ENCODE measurements around the gene P2RY13.

P2RY13 gene

GRCh38 chr3:151314137-151314536 lies 15.2 kb downstream of the P2RY13 start:
- in situ Hi-C loops (cut with HindIII; ENCODE audit: low sequenced_read_pairs): no loop called here

DNA sequence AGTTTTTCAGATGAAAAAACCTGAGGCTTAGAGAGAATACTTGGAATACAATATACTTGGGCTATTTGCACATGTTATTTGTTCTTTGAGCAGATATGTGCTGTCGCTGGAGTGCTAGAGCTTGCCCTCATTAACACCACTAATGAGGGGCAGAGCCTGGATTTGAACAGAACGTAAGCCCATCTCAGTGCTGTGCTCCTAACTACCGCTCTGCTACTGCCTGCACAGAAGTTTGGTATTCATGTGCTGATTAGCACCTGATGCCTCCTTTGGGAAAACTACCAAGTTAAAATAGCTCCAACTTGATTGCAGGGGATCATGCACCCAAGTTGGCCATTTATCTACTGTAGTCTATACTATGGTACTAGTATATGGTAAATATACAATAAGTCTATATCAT lies 16.4 kb downstream of the P2RY13 start:
- DNase-seq (ENCODE audit: low read depth): no peak
- TF ChIP-seq, protein P1, sequence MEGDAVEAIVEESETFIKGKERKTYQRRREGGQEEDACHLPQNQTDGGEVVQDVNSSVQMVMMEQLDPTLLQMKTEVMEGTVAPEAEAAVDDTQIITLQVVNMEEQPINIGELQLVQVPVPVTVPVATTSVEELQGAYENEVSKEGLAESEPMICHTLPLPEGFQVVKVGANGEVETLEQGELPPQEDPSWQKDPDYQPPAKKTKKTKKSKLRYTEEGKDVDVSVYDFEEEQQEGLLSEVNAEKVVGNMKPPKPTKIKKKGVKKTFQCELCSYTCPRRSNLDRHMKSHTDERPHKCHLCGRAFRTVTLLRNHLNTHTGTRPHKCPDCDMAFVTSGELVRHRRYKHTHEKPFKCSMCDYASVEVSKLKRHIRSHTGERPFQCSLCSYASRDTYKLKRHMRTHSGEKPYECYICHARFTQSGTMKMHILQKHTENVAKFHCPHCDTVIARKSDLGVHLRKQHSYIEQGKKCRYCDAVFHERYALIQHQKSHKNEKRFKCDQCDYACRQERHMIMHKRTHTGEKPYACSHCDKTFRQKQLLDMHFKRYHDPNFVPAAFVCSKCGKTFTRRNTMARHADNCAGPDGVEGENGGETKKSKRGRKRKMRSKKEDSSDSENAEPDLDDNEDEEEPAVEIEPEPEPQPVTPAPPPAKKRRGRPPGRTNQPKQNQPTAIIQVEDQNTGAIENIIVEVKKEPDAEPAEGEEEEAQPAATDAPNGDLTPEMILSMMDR (IDR thresholded peaks at IDR 0.05; ENCODE audit: low read depth, low read length, missing control alignments): no peak
- no peak overlapping the region for H3K4me3 ChIP-seq (ENCODE audit: low read depth, low read length)
- in situ Hi-C loops (cut with HindIII; ENCODE audit: low sequenced_read_pairs): no loop called here

More at GRCh38 chr3:151314137-151314536, 15.2 kb downstream of the P2RY13 start:
- H3K4me3 ChIP-seq (ENCODE audit: low read depth, low read length): no peak overlapping the region
- TF ChIP-seq, protein P1 (IDR thresholded peaks at IDR 0.05; ENCODE audit: low read depth, low read length, missing control alignments): no peak
- no peak for DNase-seq (ENCODE audit: low read depth)

DNA sequence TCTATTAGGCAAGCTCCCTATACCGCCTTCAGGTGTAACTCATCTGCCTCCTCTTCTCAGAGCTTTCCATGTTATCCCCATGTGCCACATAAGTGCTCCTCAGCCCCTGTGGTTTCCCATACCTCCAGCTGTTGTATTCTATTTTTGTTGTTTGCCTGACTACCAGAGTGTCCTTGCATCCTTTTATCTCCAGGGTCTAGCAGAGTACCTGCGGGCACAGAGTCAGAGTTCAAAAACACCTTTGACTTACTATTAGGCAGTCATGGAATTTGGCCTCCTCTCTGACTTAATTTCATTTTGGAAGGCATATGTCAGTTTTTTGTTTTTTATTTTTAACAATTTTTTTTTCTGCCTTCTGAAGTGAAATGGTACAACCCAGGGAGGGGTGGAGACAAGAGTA lies 19.8 kb downstream of the P2RY13 start:
- H3K4me3 ChIP-seq (ENCODE audit: low read depth, low read length): no peak overlapping the region
- in situ Hi-C loops (cut with HindIII; ENCODE audit: low sequenced_read_pairs): no loop called here
- TF ChIP-seq, protein P1 (IDR thresholded peaks at IDR 0.05; ENCODE audit: low read depth, low read length, missing control alignments): no peak
- DNase-seq (ENCODE audit: low read depth): no peak

DNA sequence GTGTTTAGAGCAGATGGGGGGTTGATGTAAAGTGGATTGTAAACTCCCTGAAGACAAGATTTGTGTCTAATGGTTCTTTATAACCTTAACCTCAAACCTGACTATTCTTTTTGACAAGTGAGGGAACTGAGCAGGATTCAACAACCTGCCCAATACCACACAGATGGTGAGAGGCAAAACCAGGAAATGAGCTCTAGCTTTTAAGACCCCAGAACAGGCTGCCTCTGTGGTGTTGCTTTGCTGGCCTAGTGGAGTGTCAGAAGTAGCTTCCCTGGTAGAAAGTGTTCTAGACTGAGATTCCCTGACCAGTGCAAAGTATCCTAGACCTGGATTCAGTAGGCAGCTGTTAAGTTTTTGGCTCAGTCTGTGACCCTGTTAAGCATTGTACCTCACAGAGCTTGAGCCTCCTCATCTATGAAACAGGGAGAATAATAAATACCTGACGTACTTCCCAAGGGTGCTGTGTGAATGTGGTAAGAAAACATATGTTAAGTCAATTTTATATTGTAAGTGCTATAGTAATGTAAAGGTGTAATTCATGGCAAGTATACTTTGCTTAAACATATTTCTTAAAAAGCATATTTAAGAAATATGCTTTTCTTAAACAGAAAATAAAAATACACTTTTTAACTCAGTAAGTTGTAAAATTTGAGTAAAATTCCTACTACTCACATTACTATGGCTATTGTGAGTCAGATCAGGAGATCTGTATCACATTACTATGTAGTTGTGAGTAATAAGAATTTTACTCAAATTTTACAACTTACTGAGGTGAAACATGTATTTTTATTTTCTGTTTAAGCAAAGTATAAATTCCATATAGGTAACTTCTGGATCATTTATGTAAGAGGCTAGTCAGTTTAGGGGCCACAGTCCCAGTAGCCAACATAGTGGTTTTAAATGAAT lies 21.5 kb downstream of the P2RY13 start:
- no peak for DNase-seq (ENCODE audit: low read depth)
- TF ChIP-seq, protein P1 (IDR thresholded peaks at IDR 0.05; ENCODE audit: low read depth, low read length, missing control alignments): no peak
- no peak overlapping the region for H3K4me3 ChIP-seq (ENCODE audit: low read depth, low read length)
- in situ Hi-C loops (cut with HindIII; ENCODE audit: low sequenced_read_pairs): no loop called here

DNA sequence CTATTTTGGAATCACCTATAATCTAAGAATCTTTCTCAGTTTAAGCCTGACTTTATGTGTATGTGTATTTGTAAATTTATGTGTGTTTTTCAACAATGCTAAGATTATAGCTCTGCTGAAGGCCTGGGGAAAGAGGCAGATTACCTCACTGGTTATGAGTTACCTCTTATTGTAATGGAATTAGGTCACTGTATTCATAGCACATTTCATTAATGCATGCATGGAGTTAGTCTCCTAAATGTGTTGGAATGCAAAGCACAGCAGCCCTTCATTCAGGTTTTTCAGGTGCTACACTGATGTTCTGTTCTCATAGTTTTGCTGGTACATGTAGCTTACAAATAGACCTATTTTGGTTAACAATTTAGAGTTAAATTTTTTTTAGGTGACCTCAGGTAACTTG lies 22.2 kb downstream of the P2RY13 start:
- DNase-seq (ENCODE audit: low read depth): no peak
- in situ Hi-C loops (cut with HindIII; ENCODE audit: low sequenced_read_pairs): no loop called here
- H3K4me3 ChIP-seq (ENCODE audit: low read depth, low read length): no peak overlapping the region
- TF ChIP-seq, protein P1 (IDR thresholded peaks at IDR 0.05; ENCODE audit: low read depth, low read length, missing control alignments): no peak

- in situ Hi-C loops (cut with HindIII; ENCODE audit: low sequenced_read_pairs): no loop called here
- no peak overlapping the region for H3K4me3 ChIP-seq (ENCODE audit: low read depth, low read length)
- TF ChIP-seq, protein P1 (IDR thresholded peaks at IDR 0.05; ENCODE audit: low read depth, low read length, missing control alignments): no peak
- DNase-seq (ENCODE audit: low read depth): no peak
These were observed 23.1 kb downstream of the P2RY13 start for GRCh38 chr3:151306168-151306810.

All from astrocyte of the cerebellum (primary cell).